Glutamatergic neuron (in vitro differentiated cells): ENCODE results near the gene RYR1. TPM values are rescaled to one million over a fixed set of nuclear protein-coding genes. Genes with fewer than 3 reads are reported as not detected.

Experiments
- DNase-seq: peaks from one replicate; pipeline ENCODE4 v3.0.0; 2022
- H3K27ac Mint-ChIP-seq: one replicate; pipeline ENCODE4 v1.8.0; 2020; ENCODE audit warnings: mild to moderate bottlenecking, mixed read lengths, inconsistent platforms; ENCODE audit not compliant: unreplicated experiment
- H3K27me3 Mint-ChIP-seq: one replicate; pipeline ENCODE4 v1.8.0; 2020; ENCODE audit warnings: mild to moderate bottlenecking, moderate library complexity, mixed read lengths, inconsistent platforms; ENCODE audit not compliant: unreplicated experiment
- H3K36me3 Mint-ChIP-seq: one replicate; pipeline ENCODE4 v1.8.0; 2020; ENCODE audit warnings: mild to moderate bottlenecking, mixed read lengths, inconsistent platforms; ENCODE audit not compliant: unreplicated experiment
- H3K4me1 Mint-ChIP-seq: one replicate; pipeline ENCODE4 v1.8.0; 2020; ENCODE audit warnings: mild to moderate bottlenecking, low read depth, mixed read lengths, inconsistent platforms; ENCODE audit not compliant: unreplicated experiment
- H3K4me3 Mint-ChIP-seq: one replicate; pipeline ENCODE4 v1.8.0; 2020; ENCODE audit warnings: mild to moderate bottlenecking, mixed read lengths, inconsistent platforms; ENCODE audit not compliant: unreplicated experiment
- H3K9me3 Mint-ChIP-seq: one replicate; pipeline ENCODE4 v1.8.0; 2020; ENCODE audit warnings: mild to moderate bottlenecking, moderate library complexity, mixed read lengths, inconsistent platforms; ENCODE audit not compliant: unreplicated experiment
- long read RNA-seq: library from polyadenylated mRNA; unstranded; transcript quantifications from one replicate; pipeline ENCODE4 v2.0.0, GENCODE V29; 2020; ENCODE audit not compliant: unreplicated experiment
- total RNA-seq: library from RNA; stranded (reverse); fragmentation: NEBNext Ultra II Directional; extraction: Animal tissue kit (Norgen Biotek cat#: 25700); gene quantifications from one replicate; pipeline ENCODE4 v1.2.1, GENCODE V29; 2021; ENCODE audit not compliant: unreplicated experiment
- TF ChIP-seq, protein P1 (sequence below): fragments of 200-600 bp; sonication (generic); IDR thresholded peaks from one replicate; pipeline ENCODE4 v1.5.0; 2021; ENCODE audit not compliant: partially characterized antibody, unreplicated experiment

RYR1 gene
- total RNA-seq = 117 TPM
- long read RNA-seq, partial matches to known transcripts = 1 of 2 reads
- long read RNA-seq, other reads (novel, unspliced or antisense) = 1 of 2 reads

DNA sequence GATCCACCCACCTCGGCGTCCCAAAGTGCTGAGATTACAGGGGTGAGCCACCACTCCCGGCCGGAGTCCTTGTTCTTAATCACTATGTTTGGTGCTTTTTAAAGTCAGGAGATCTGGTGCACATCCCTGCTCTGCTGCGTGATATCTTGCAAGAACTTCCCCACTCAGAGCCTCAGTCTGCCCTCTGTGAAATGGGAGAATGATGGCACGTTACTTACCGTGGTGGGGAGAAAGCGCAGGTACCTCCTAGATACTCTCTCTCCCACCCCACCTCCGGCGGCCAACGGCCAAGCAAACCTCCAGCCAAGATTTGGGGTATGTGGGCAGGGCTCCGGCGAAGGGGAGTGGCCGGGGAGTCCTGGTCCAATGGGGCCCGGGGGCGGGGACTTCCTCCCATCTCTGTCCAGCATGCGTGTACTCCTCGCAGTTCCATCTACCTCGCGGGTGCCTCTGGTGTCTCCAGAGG is at the start of gene RYR1:
Gene RYR1 (plus strand): TSS at position 424 of the 466 bp plus-strand sequence. CDS start 139 bp downstream, outside the sequence.
- H3K27me3 Mint-ChIP-seq = peaks cover 4% of the 10 kb centered on the region
- TF ChIP-seq, protein P1, sequence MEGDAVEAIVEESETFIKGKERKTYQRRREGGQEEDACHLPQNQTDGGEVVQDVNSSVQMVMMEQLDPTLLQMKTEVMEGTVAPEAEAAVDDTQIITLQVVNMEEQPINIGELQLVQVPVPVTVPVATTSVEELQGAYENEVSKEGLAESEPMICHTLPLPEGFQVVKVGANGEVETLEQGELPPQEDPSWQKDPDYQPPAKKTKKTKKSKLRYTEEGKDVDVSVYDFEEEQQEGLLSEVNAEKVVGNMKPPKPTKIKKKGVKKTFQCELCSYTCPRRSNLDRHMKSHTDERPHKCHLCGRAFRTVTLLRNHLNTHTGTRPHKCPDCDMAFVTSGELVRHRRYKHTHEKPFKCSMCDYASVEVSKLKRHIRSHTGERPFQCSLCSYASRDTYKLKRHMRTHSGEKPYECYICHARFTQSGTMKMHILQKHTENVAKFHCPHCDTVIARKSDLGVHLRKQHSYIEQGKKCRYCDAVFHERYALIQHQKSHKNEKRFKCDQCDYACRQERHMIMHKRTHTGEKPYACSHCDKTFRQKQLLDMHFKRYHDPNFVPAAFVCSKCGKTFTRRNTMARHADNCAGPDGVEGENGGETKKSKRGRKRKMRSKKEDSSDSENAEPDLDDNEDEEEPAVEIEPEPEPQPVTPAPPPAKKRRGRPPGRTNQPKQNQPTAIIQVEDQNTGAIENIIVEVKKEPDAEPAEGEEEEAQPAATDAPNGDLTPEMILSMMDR = no peak
- peaks cover 22% of the 10 kb centered on the region for H3K4me1 Mint-ChIP-seq
- H3K4me3 Mint-ChIP-seq = peak within 1 kb of the TSS; percentile 92
- DNase-seq = peak; percentile 81
- no peaks in the 10 kb centered on the region for H3K9me3 Mint-ChIP-seq
- no peaks in the 10 kb centered on the region for H3K36me3 Mint-ChIP-seq
- peak within 1 kb of the TSS; percentile 83 for H3K27ac Mint-ChIP-seq

DNA sequence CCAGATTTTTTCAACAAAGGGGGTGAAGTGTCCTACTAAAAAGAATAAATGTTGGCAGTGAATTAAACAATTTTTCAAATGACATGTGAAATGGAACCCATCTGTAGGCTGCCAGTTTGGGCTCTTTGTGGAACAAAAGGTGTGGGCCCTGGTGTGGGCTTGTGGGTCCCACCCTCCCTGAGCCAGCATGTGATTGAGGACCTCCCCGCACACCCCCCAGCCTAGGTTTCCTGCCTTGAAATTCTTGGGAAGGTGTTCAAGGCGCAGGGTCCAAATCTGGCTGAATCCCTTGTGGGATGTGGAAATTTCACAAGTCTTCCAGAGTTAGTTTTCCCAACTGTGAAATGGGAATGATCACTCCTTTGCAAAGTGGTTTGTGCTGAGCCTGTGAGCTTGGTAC is 49.7 kb upstream of the RYR1 start:
- no peak for DNase-seq
- TF ChIP-seq, protein P1 = no peak
- Mint-ChIP-seq H3K27me3 (peaks cover 10% of the 10 kb centered on the region), H3K4me3 (no peak overlapping the region), H3K36me3 (no peaks in the 10 kb centered on the region), H3K4me1 (no peaks in the 10 kb centered on the region), H3K27ac (no peak overlapping the region), H3K9me3 (peaks cover 2% of the 10 kb centered on the region)

DNA sequence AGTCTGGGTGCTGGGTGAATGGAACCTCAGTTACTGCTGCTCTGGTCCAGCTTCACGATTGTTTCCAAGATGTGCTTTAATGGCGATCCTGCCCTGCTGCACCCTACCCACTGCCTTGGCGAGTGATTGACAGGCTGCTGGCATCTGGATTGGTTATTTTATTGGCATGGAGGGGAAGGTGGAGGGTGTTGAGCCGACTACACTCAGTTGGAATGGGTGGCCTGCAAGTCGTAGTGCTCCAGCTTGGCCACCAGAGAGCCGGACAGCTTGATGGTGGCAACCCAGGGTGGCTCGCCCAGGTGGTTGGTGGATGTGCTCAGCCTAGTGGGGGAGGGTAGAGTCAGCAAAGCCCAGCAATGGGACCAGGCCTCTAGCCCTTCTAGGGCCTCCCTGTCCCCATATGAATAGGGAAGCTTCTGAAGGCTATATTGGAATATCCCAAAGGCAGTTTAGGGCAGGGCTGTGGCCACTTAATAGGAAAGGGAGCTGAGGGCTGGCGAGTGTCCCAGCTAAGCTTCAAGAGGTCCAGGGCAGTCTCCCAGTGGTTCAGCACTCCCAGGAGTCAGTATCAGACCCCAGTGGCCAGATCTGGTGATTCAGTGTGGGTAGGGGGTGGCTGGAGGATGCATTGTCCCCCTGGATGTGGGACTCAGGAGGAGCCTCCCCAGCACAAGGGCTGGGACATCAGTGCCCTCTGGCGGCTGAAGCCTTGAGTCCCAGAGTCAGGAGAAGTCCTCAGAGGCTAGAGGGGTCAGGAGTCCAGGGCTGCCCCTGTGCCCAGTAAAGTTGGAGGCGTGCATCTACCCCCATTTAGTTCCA is 49.1 kb upstream of the RYR1 start:
- Mint-ChIP-seq H3K9me3 (peaks cover 2% of the 10 kb centered on the region), H3K36me3 (no peaks in the 10 kb centered on the region), H3K27me3 (peaks cover 10% of the 10 kb centered on the region), H3K27ac (no peak overlapping the region), H3K4me3 (no peak overlapping the region), H3K4me1 (no peaks in the 10 kb centered on the region)
- TF ChIP-seq, protein P1 = no peak
- peak; percentile 73 for DNase-seq

DNA sequence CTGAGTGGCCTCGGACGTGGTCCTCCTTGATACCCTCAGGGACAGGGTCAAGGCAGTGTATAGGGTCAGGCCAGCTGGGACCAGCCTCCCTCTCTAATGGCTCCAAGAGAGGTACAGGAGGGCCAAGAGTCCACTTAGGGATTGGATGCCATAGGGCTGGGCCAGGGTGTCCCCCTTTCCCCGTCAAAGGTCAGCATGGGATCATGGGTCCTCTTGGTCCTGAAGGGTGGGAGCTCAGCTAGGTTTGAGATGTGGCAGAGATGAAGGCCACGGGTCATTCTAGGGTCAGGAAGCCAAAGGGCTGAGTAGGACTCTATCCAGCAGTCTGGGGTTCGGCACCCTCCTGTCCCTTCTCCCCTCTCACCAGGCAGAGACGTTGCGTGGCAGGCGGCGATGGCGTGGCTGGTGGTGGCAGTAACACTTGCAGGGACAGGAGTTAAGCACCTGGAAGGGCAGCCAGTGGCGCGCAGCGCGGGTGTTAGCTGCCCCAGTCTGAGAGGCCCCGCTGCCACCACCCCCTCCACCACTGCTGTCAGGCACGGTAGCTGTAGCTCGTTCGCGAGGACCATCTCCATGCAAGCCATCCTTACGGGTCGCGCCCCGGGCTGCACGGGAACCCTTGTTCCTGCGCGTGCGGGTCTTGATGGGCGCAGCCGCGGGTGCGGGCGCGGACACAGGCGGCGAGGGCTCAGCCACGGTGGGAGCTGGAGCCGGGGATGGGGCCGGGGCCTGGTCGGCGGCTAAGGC is 48.3 kb upstream of the RYR1 start:
- DNase-seq = peak; percentile 29
- peaks cover 12% of the 10 kb centered on the region for H3K27me3 Mint-ChIP-seq
- H3K36me3 Mint-ChIP-seq = no peaks in the 10 kb centered on the region
- H3K4me1 Mint-ChIP-seq = no peaks in the 10 kb centered on the region
- TF ChIP-seq, protein P1 = no peak
- H3K9me3 Mint-ChIP-seq = peaks cover 4% of the 10 kb centered on the region
- H3K27ac Mint-ChIP-seq = no peak overlapping the region
- no peak overlapping the region for H3K4me3 Mint-ChIP-seq
